K562 (cell line): ENCODE results near the gene CD70. TPM values are rescaled to one million over a fixed set of nuclear protein-coding genes. Genes with fewer than 3 reads are reported as not detected.
"Not testable (repeated sequence)": the region's sequence is repeated elsewhere in the genome, so short reads cannot be mapped to it uniquely, and the experiment has no call there.

Experiments used
- ATAC-seq: fragments of 200-7000 bp; cut with Tn5 transposase; 3 replicates; pipeline ENCODE4 v1.9.1; 2020; ENCODE audit warnings: moderate library complexity
- BruUV-seq: library from RNA; stranded (reverse); fragments of 400-500 nt; replicated peaks from 2 replicates; lab custom pipeline; 2021; lab: Mats Ljungman, UMichigan
- CTCF ChIA-PET: fragments of 300-600 bp; formaldehyde crosslinking; extraction: SDS; loops from one replicate; lab custom pipeline; 2021; ENCODE audit warnings: low intra/inter-chr PET ratio; lab: Yijun Ruan, JAX
- POLR2A ChIA-PET: fragments of 300-600, 350-650 bp; sonication (Branson Sonifier 250); formaldehyde crosslinking; extraction: SDS; loops from one replicate; lab custom pipeline; 2021; ENCODE audit warnings: antibody characterized with exemption, inconsistent platforms; lab: Yijun Ruan, JAX
- DNase-seq, 4 experiments: peaks; one replicate each; pipeline versions ENCODE4 v3.0.0 to v3.0.0-alpha.2; 2011 to 2018; ENCODE audit warnings: low spot score in 3 of 4, mixed read lengths in 3 of 4; ENCODE audit errors: extremely low read depth in 1 of 4
- FAIRE-seq: peaks from 2 replicates; lab custom pipeline; 2011; peaks lifted over from hg19 to GRCh38; lab: Jason Lieb, UNC
- H2AFZ ChIP-seq: 2 replicates; pipeline ENCODE4 v1.6.0; 2011; ENCODE audit warnings: low read depth, low read length, control low read depth, inconsistent platforms
- H3K27ac ChIP-seq: fragments of 200-600 bp; 3 replicates; pipeline ENCODE4 v1.8.0; 2011; ENCODE audit warnings: low read depth, mild to moderate bottlenecking, control low read depth, inconsistent platforms, low read length, moderate library complexity, mixed read lengths; ENCODE audit errors: extremely low read depth
- H3K27me3 ChIP-seq, 2 experiments: fragments of 300-600 bp in 1 of 2; 2 replicates in 1 of 2; 3 replicates in 1 of 2; pipeline versions ENCODE4 v1.6.0 to v1.8.0; 2011; ENCODE audit warnings: inconsistent platforms in 2 of 2, low read length in 2 of 2, mild to moderate bottlenecking in 1 of 2, mixed read lengths in 1 of 2, moderate library complexity in 1 of 2; ENCODE audit not compliant: control insufficient read depth in 2 of 2, insufficient read depth in 2 of 2
- H3K36me3 ChIP-seq: fragments of 300-600 bp; 3 replicates; pipeline ENCODE4 v1.8.0; 2011; ENCODE audit warnings: mild to moderate bottlenecking, low read length, inconsistent platforms; ENCODE audit not compliant: control insufficient read depth, insufficient read depth
- H3K4me1 ChIP-seq, 2 experiments: fragments of 200-600 bp in 1 of 2; replicated peaks in 1 of 2; 2 replicates in 1 of 2; 3 replicates in 1 of 2; pipeline versions ENCODE4 v1.5.1 to v1.8.0; 2011; ENCODE audit warnings: inconsistent platforms in 2 of 2, low read length in 2 of 2, mild to moderate bottlenecking in 1 of 2, mixed read lengths in 1 of 2, moderate library complexity in 1 of 2; ENCODE audit not compliant: control insufficient read depth in 2 of 2, insufficient read depth in 2 of 2
- H3K4me2 ChIP-seq: 2 replicates; pipeline ENCODE4 v1.6.1; 2011; ENCODE audit warnings: low read length, control low read depth, inconsistent platforms, mixed read lengths; ENCODE audit not compliant: insufficient read depth
- H3K4me3 ChIP-seq: fragments of 200-600 bp; sonication (generic), shearing (Covaris generic); 2 replicates; pipeline ENCODE4 v1.5.1; 2016; ENCODE audit warnings: control low read depth, inconsistent platforms
- H3K79me2 ChIP-seq: fragments of 200-600 bp; 3 replicates; pipeline ENCODE4 v1.8.0; 2011; ENCODE audit warnings: low read length, inconsistent platforms; ENCODE audit not compliant: control insufficient read depth, insufficient read depth
- H3K9ac ChIP-seq, 2 experiments: 2 replicates each; pipeline versions ENCODE4 v1.6.0 to v1.6.1; 2011; ENCODE audit warnings: low read depth in 2 of 2, low read length in 2 of 2, control low read depth in 1 of 2, inconsistent platforms in 1 of 2, mild to moderate bottlenecking in 1 of 2, mixed read lengths in 1 of 2; ENCODE audit not compliant: insufficient read depth in 1 of 2
- H3K9me1 ChIP-seq: one replicate; pipeline ENCODE4 v1.6.0; 2011; ENCODE audit warnings: inconsistent platforms, mild to moderate bottlenecking, low read length, moderate library complexity; ENCODE audit not compliant: control insufficient read depth, insufficient read depth
- H3K9me3 ChIP-seq: replicated peaks from 2 replicates; pipeline ENCODE4 v1.5.1; 2011; ENCODE audit warnings: low read depth, low read length, inconsistent platforms; ENCODE audit not compliant: control insufficient read depth, insufficient read depth
- H4K20me1 ChIP-seq: replicated peaks from 2 replicates; pipeline ENCODE4 v1.6.1; 2011; ENCODE audit warnings: low read length, inconsistent platforms, mixed read lengths; ENCODE audit not compliant: control insufficient read depth, insufficient read depth
- PRDM10 ChIP-seq: fragments of 450-650 bp; IDR thresholded peaks from 2 replicates; pipeline ENCODE4 v1.6.1; 2018; ENCODE audit not compliant: partially characterized antibody
- PTBP1 ChIP-seq: fragments of 200-400 bp; formaldehyde crosslinking; IDR thresholded peaks from 2 replicates; pipeline ENCODE4 v1.6.1; 2017; ENCODE audit warnings: low read depth, low read length
- WGBS: fragments of 100-300 bp; shearing (Covaris generic); methylation state at CpG from one replicate; pipeline ENCODE4 v1.1.6; 2016; ENCODE audit warnings: low coverage, mixed read lengths; ENCODE audit not compliant: insufficient coverage; ENCODE audit errors: missing lambda C conversion rate; 5-methylcytosine and 5-hydroxymethylcytosine counted together
- in situ Hi-C: fragments of 300-500 bp; cut with MboI; formaldehyde crosslinking; loops from 4 replicates; pipeline ENCODE4 v1.15.0; 2018; ENCODE audit warnings: inconsistent platforms, mixed read lengths
- intact Hi-C: fragments of 100-400 bp; cut with micrococcal nuclease; formaldehyde crosslinking; loops from 2 replicates; pipeline ENCODE4 v1.14.2; 2022
- polyA plus RNA-seq, 8 experiments: library from polyadenylated mRNA; depleted of rRNA in 4 of 8; stranded (reverse) in 5 of 8; unstranded in 3 of 8; fragments of >200 nt; fragmentation: Nextera tagmentation in 2 of 8; fragmentation: Illumina TruSeq in 1 of 8; extraction: Ambion mirVana in 2 of 8; extraction: Trizol in 1 of 8; gene quantifications; 2 replicates each; pipeline versions ENCODE4 v1.2.1 to v1.2.3, GENCODE V29; 2011 to 2014; ENCODE audit warnings: inconsistent platforms in 1 of 8, missing spikeins in 1 of 8
- total RNA-seq, 7 experiments: library from RNA; depleted of rRNA in 6 of 7; stranded (reverse); fragments of >200 nt in 6 of 7; fragmentation: Illumina TruSeq in 2 of 7; extraction: Trizol in 2 of 7; gene quantifications; 2 replicates each; pipeline versions ENCODE4 v1.2.1 to v1.2.3, GENCODE V29; 2011 to 2021; ENCODE audit warnings: low replicate concordance in 1 of 7

Gene CD70
- total and polyA plus RNA-seq, 9 of the 15 experiments (the other 6 are each of a cell fraction or from before 2014, with no cell fraction given), result 0.06 to 0.58 (median 0.33) TPM; not detected in 4

- FAIRE-seq, H3K27ac ChIP-seq, H3K9ac ChIP-seq, CTCF ChIA-PET, H4K20me1 ChIP-seq, in situ Hi-C loops, ATAC-seq, H3K4me2 ChIP-seq, H3K36me3 ChIP-seq, BruUV-seq, H3K9me3 ChIP-seq, DNase-seq, intact Hi-C loops, H3K4me3 ChIP-seq, H3K9me1 ChIP-seq, H2AFZ ChIP-seq, H3K27me3 ChIP-seq: not testable (repeated sequence)
- 64% methylated on average over 9 of the region's 11 CpGs for WGBS
- POLR2A ChIA-PET, result interaction anchor here (0.6 to 1.3 kb wide), 3 partner anchors 65 to 962 kb away, joined by 3 read pairs; partner anchors contain the start of gene TNFSF9
- peaks cover 13% of the 10 kb centered on the region for H3K79me2 ChIP-seq
- H3K4me1 ChIP-seq, result peaks cover 11 to 13% of the 10 kb centered on the region in 2 experiments; a peak in 4 of 5 replicates
Observed at GRCh38 chr19:6606276-6607070, 15.5 kb upstream of the CD70 start.

GRCh38 chr19:6604906-6605305 lies 14.0 kb upstream of the CD70 start:
- Histone ChIP-seq H4K20me1 (no peaks in the 10 kb centered on the region), H3K36me3 (no peaks in the 10 kb centered on the region), H3K4me1 (peaks cover 13 to 23% of the 10 kb centered on the region in 2 experiments; a peak in 4 of 5 replicates), H3K9me1 (no peaks in the 10 kb centered on the region), H3K9ac (no peak overlapping the region), H3K27ac (no peak overlapping the region), H3K27me3 (no peaks in the 10 kb centered on the region), H2AFZ (peak overlapping the region; percentile 93), H3K79me2 (peaks cover 22% of the 10 kb centered on the region), H3K9me3 (no peaks in the 10 kb centered on the region), H3K4me2 (no peak overlapping the region), H3K4me3 (no peak overlapping the region)
- no peak for FAIRE-seq
- no peak for ATAC-seq
- peak; percentile 65 for TF ChIP-seq PRDM10
- TF ChIP-seq PTBP1, result no peak
- no peak for DNase-seq
- in situ Hi-C loops (no loop called here), intact Hi-C loops (loop anchor here (5.0 kb wide), 1 partner anchor 88 kb away; no protein-coding TSS in a partner anchor)
- no TSS peak for BruUV-seq
- 82% methylated on average over 11 of the region's 11 CpGs for WGBS
- POLR2A ChIA-PET, result interaction anchor here (0.7 to 1.3 kb wide), 2 partner anchors 63 to 74 kb away, joined by 3 read pairs; partner anchors contain the start of gene TNFSF9
- CTCF ChIA-PET, result no interaction called here
